Thoracic aorta (tissue), 2 donors: ENCODE measurements around the gene TOR1AIP2. TPM values are rescaled to one million over a fixed set of nuclear protein-coding genes. Genes with fewer than 3 reads are reported as not detected.

Experiments
- ATAC-seq: fragments of 150-250 bp; one replicate; pipeline ENCODE4 v1.8.0; 2017; ENCODE audit warnings: low read depth; ENCODE audit not compliant: insufficient number of reproducible peaks, low FRiP score
- DNase-seq: peaks from one replicate; pipeline ENCODE4 v3.0.0-alpha.2; 2020; ENCODE audit warnings: low spot score
- H3K27ac ChIP-seq, 2 donors: fragments of 200-600 bp; sonication (generic); 1 replicate in 1 of 2; 2 replicates in 1 of 2; pipeline ENCODE4 v1.5.1; 2016; ENCODE audit warnings: mild to moderate bottlenecking in 2 of 2, moderate library complexity in 2 of 2
- H3K27me3 ChIP-seq: fragments of 200-600 bp; sonication (generic); replicated peaks from 2 replicates; pipeline ENCODE4 v1.6.0; 2016; ENCODE audit warnings: mild to moderate bottlenecking; ENCODE audit not compliant: insufficient read depth
- H3K36me3 ChIP-seq: fragments of 200-600 bp; sonication (generic); one replicate; pipeline ENCODE4 v1.5.1; 2016
- H3K4me1 ChIP-seq, 2 donors: fragments of 200-600 bp; sonication (generic); 1 replicate in 1 of 2; 2 replicates in 1 of 2; pipeline versions ENCODE4 v1.5.1 to v1.6.0; 2016; ENCODE audit warnings: low read depth in 2 of 2, mild to moderate bottlenecking in 1 of 2; ENCODE audit not compliant: control insufficient read depth in 1 of 2
- H3K4me3 ChIP-seq: fragments of 200-600 bp; sonication (generic); 2 replicates; pipeline ENCODE4 v1.5.1; 2016; ENCODE audit warnings: mild to moderate bottlenecking
- H3K9me3 ChIP-seq: fragments of 200-600 bp; sonication (generic); 2 replicates; pipeline ENCODE4 v1.5.1; 2016
- total RNA-seq, 2 donors: library from RNA; depleted of rRNA; stranded (reverse); fragments of >200 nt; gene quantifications; one replicate each; pipeline versions ENCODE4 v1.1.0 to v1.2.3, GENCODE V29; 2016
- TF ChIP-seq, protein P1 (sequence below): fragments of 200-600 bp; sonication (generic); IDR thresholded peaks from one replicate; pipeline ENCODE4 v1.5.1; 2019; ENCODE audit warnings: antibody characterized with exemption

TOR1AIP2 gene
- total RNA-seq, 2 donors from 2014 or later: 45.9 to 74.1 TPM

DNA sequence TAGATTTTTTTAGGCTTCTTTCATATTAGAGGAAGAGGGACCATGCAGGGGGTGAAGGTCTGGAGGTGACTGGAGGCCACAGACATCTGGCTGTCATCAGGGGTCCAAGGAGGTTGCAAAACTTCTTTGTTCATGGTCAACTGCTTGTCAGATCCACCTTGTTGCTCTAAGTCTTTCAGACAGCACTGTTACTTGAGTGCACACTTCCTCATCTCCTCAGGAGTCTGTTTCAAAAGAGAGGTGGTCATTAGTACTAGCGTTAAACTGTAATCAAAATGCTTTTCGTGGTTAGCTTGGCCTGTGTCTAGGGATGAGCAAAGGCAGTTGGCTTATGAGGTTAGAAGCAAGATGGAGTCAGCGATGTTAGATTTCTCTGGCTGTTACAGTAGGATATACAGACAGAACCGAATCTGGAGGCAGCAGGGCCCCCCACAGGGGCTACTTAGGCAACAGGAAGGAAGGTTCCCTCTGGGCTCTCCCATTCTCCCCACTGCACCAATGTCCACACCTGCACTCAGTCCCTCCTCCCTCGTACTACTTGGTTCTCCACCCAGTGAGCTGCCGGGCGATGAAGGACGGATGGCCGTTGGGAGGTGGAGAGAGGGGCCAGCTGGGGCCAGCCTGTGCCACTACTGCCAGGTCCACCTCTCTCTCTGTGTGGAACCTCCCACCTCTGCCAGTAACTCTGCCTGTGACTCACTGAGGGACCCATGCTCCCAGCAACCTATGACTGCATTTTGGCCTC lies 57.2 kb downstream of the TOR1AIP2 start:
- no peak overlapping the region for H3K27ac ChIP-seq
- no peak for DNase-seq
- H3K27me3 ChIP-seq: no peaks in the 10 kb centered on the region
- H3K4me3 ChIP-seq: no peak overlapping the region
- no peak for ATAC-seq
- no peaks in the 10 kb centered on the region for H3K36me3 ChIP-seq
- H3K4me1 ChIP-seq: peaks cover 1 to 9% of the 10 kb centered on the region in 2 donors
- TF ChIP-seq, protein P1, sequence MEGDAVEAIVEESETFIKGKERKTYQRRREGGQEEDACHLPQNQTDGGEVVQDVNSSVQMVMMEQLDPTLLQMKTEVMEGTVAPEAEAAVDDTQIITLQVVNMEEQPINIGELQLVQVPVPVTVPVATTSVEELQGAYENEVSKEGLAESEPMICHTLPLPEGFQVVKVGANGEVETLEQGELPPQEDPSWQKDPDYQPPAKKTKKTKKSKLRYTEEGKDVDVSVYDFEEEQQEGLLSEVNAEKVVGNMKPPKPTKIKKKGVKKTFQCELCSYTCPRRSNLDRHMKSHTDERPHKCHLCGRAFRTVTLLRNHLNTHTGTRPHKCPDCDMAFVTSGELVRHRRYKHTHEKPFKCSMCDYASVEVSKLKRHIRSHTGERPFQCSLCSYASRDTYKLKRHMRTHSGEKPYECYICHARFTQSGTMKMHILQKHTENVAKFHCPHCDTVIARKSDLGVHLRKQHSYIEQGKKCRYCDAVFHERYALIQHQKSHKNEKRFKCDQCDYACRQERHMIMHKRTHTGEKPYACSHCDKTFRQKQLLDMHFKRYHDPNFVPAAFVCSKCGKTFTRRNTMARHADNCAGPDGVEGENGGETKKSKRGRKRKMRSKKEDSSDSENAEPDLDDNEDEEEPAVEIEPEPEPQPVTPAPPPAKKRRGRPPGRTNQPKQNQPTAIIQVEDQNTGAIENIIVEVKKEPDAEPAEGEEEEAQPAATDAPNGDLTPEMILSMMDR: no peak
- H3K9me3 ChIP-seq: no peaks in the 10 kb centered on the region

DNA sequence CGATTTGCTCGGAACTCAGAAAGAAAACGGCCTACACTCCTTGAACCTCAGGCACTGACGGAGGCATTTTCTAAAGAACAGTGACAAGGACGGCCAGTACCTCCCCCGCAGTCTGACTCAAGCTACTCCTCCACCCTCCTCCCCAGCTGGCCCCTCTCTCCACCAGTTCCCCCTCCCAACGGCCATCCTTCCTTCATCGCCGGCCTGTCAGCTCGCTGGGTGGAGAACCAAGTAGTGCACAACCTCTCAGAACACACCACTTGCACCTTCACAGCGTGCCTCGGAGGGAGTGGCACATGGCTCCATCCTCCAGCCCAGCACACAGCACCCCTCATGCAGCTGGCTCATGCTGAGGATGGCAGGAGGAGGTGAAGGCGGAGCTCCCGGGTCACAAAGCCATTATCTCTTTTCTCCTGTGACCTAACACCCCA lies 58.8 kb downstream of the TOR1AIP2 start:
- H3K4me1 ChIP-seq: peaks cover 4 to 20% of the 10 kb centered on the region in 2 donors
- no peak overlapping the region for H3K4me3 ChIP-seq
- no peak overlapping the region for H3K27ac ChIP-seq
- TF ChIP-seq, protein P1: no peak
- DNase-seq (no peak), ATAC-seq (no peak)
- H3K36me3 ChIP-seq: no peaks in the 10 kb centered on the region
- H3K27me3 ChIP-seq: no peaks in the 10 kb centered on the region
- H3K9me3 ChIP-seq: no peaks in the 10 kb centered on the region

DNA sequence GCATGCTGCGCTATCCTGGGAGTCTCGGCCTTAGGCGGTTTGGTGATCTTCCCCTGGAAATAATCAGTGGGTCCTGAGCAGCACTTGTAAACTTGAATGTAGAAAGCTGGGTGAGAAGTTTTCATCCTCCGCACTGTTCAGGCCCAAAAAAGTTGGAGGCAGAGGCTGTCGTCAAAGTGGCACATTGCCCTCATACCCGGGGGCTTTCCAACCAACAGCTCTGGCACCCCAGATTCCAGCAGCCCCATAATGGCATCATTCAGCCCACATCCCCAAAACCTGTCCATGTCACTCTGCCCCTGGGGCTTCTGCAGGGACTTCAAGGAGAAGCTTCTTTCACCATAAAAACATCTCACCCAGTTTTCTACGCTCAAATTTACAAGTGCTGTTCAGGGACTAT lies 59.3 kb downstream of the TOR1AIP2 start:
- Histone ChIP-seq H3K9me3 (no peaks in the 10 kb centered on the region), H3K4me3 (no peak overlapping the region), H3K36me3 (no peaks in the 10 kb centered on the region), H3K27me3 (no peaks in the 10 kb centered on the region), H3K4me1 (peaks cover 4 to 20% of the 10 kb centered on the region in 2 donors), H3K27ac (no peak overlapping the region)
- ATAC-seq (no peak), DNase-seq (no peak)
- TF ChIP-seq, protein P1: no peak

DNA sequence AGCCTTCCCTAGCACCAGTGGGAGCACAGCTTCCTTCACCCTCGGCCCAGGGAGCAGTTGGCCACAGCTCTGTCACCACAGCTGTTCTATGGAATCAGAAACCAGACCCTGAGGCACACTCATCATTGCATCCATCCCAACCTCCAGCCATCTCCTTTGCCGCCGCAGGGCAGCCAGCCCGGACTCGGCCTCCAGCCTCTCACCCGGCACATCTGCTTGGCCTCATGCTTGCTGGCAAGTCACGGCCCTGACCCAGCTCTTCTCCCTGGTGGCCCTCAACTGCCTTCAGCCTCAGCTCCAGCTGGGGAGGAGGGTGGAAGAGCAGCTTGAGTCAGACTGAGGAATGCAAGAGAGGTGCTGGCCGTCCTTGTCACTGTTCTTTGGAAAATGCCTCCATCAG lies 59.8 kb downstream of the TOR1AIP2 start:
- no peak overlapping the region for H3K27ac ChIP-seq
- ATAC-seq: no peak

DNA sequence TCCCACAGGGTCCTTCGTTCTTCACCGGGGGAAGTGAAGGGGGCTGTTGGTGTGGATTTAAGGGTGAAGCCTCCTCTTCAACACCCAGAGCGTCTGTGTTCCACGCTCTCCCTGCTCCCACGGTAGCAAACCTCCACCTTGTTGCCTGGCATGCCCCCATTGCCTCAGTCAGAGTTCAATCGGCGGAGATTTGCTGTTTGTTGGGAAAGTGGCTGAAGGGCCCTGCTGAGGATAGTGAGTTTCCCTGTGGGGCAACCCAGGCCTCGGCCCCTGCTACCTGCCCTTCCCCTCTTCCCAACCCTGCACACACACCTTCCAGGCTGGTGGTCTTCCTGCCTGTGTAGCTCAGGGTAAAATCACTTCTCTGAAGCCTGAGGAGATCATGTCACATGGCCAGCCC lies 60.5 kb downstream of the TOR1AIP2 start:
- H3K4me1 ChIP-seq: peaks cover 4 to 20% of the 10 kb centered on the region in 2 donors
- no peaks in the 10 kb centered on the region for H3K27me3 ChIP-seq
- no peak overlapping the region for H3K4me3 ChIP-seq
- TF ChIP-seq, protein P1: no peak
- DNase-seq (no peak), ATAC-seq (no peak)
- no peak overlapping the region for H3K27ac ChIP-seq
- H3K36me3 ChIP-seq: no peaks in the 10 kb centered on the region
- no peaks in the 10 kb centered on the region for H3K9me3 ChIP-seq

More for the DNA sequence above, 59.8 kb downstream of the TOR1AIP2 start:
- TF ChIP-seq, protein P1: no peak
- Histone ChIP-seq H3K4me3 (no peak overlapping the region), H3K27me3 (no peaks in the 10 kb centered on the region), H3K9me3 (no peaks in the 10 kb centered on the region), H3K36me3 (no peaks in the 10 kb centered on the region), H3K4me1 (peaks cover 4 to 20% of the 10 kb centered on the region in 2 donors)
- no peak for DNase-seq
